ENCODE measurements around the gene ARHGEF1. TPM values are rescaled to one million over a fixed set of nuclear protein-coding genes. Genes with fewer than 3 reads are reported as not detected.
A peak's percentile ranks its signal among the peaks of the same experiment; 100 is the strongest.

ARHGEF1 gene
- total RNA-seq, 1 donor from 2014 or later = 10.9 TPM

GRCh38 chr19:41955521-41955920, 72.5 kb downstream of the ARHGEF1 start:
- TF ChIP-seq, protein P1, sequence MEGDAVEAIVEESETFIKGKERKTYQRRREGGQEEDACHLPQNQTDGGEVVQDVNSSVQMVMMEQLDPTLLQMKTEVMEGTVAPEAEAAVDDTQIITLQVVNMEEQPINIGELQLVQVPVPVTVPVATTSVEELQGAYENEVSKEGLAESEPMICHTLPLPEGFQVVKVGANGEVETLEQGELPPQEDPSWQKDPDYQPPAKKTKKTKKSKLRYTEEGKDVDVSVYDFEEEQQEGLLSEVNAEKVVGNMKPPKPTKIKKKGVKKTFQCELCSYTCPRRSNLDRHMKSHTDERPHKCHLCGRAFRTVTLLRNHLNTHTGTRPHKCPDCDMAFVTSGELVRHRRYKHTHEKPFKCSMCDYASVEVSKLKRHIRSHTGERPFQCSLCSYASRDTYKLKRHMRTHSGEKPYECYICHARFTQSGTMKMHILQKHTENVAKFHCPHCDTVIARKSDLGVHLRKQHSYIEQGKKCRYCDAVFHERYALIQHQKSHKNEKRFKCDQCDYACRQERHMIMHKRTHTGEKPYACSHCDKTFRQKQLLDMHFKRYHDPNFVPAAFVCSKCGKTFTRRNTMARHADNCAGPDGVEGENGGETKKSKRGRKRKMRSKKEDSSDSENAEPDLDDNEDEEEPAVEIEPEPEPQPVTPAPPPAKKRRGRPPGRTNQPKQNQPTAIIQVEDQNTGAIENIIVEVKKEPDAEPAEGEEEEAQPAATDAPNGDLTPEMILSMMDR (IDR thresholded peaks at IDR 0.05) = no peak
- TF ChIP-seq EZH2 (IDR thresholded peaks at IDR 0.05) = no peak
- no peak for TF ChIP-seq EZH2phosphoT487 (IDR thresholded peaks at IDR 0.05)
- Histone ChIP-seq H3K4me3 (no peak overlapping the region), H4K20me1 (ENCODE audit: low read depth) (peaks cover 10% of the 10 kb centered on the region), H3K4me2 (no peak overlapping the region), H3K36me3 (no peaks in the 10 kb centered on the region), H3K27me3 (no peaks in the 10 kb centered on the region), H2AFZ (replicated peaks) (no peak overlapping the region), H3K27ac (no peak overlapping the region), H3K9ac (no peak overlapping the region), H3F3A (ENCODE audit: low read depth) (peaks cover 13% of the 10 kb centered on the region), H3K79me2 (ENCODE audit: low read depth) (no peaks in the 10 kb centered on the region), H3K4me1 (peaks cover 5% of the 10 kb centered on the region), H3K9me3 (ENCODE audit: low read depth) (no peaks in the 10 kb centered on the region)
- peaks cover 12% of the 10 kb centered on the region for H3K27me3 Mint-ChIP-seq (ENCODE audit: insufficient read depth, low read depth)
- no peaks in the 10 kb centered on the region for H3K9me3 Mint-ChIP-seq
- H3K4me1 Mint-ChIP-seq = peaks cover 13% of the 10 kb centered on the region
- no peak overlapping the region for H3K27ac Mint-ChIP-seq
- no peak for DNase-seq (ENCODE audit: low spot score)
- H3K4me3 Mint-ChIP-seq = no peak overlapping the region
- no peaks in the 10 kb centered on the region for H3K36me3 Mint-ChIP-seq

DNA sequence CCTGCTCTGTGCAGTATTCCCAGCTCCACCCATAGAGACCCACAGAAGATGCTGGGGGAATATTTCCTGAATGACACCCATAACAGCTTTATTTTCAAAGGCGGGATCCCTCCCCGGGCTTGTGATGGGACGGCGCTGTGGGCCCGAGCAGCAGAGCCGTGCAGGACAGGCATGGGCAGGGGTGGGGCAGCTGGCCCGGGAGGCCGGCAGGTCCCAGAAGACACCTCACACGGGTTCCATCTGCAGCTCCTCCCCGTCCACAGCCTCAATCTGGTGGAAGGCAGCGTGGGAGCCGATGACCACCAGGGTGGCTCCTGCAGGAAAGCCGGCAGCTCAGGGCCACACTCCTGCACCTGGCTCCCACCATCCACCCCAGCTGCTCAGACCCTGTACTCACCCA, 73.6 kb downstream of the ARHGEF1 start:
- Mint-ChIP-seq H3K27me3 (ENCODE audit: insufficient read depth, low read depth) (peaks cover 5% of the 10 kb centered on the region), H3K36me3 (no peaks in the 10 kb centered on the region), H3K9me3 (no peaks in the 10 kb centered on the region), H3K4me3 (peak overlapping the region; percentile 57), H3K27ac (no peak overlapping the region), H3K4me1 (peaks cover 13% of the 10 kb centered on the region)
- no peaks in the 10 kb centered on the region for H3K79me2 ChIP-seq (ENCODE audit: low read depth)
- peaks cover 10% of the 10 kb centered on the region for H4K20me1 ChIP-seq (ENCODE audit: low read depth)
- no peak overlapping the region for H3K9ac ChIP-seq
- no peak for DNase-seq (ENCODE audit: low spot score)
- no peak overlapping the region for H2AFZ ChIP-seq (replicated peaks)
- H3K36me3 ChIP-seq = no peaks in the 10 kb centered on the region
- H3F3A ChIP-seq (ENCODE audit: low read depth) = peaks cover 13% of the 10 kb centered on the region
- no peak overlapping the region for H3K27ac ChIP-seq
- H3K27me3 ChIP-seq = no peaks in the 10 kb centered on the region
- H3K4me3 ChIP-seq = no peak overlapping the region
- TF ChIP-seq EZH2 (IDR thresholded peaks at IDR 0.05) (no peak), EZH2phosphoT487 (IDR thresholded peaks at IDR 0.05) (no peak)
- TF ChIP-seq, protein P1 (IDR thresholded peaks at IDR 0.05) = no peak
- peaks cover 5% of the 10 kb centered on the region for H3K4me1 ChIP-seq
- no peaks in the 10 kb centered on the region for H3K9me3 ChIP-seq (ENCODE audit: low read depth)
- no peak overlapping the region for H3K4me2 ChIP-seq

Small RNA genes lying within 50 kb of the gene (microRNA-seq; reads per million reads assigned to microRNA genes)
- gene MIR6797 = 0.91 reads per million

Small RNA genes lying within 50 kb of the gene (small RNA-seq; reads per million reads assigned to genes)
- not detected for gene MIR6797

Other genes starting within 250 kb of the ARHGEF1 start
- not detected in 2 replicates for gene CEACAM7, start 194.9 kb upstream of the ARHGEF1 start, total RNA-seq (ENCODE audit: low replicate concordance)
- gene CEACAM5, start 174.6 kb upstream of the ARHGEF1 start, total RNA-seq (ENCODE audit: low replicate concordance) = not detected in 2 replicates
- gene CEACAM6, start 127.7 kb upstream of the ARHGEF1 start, total RNA-seq (ENCODE audit: low replicate concordance) = not detected in 2 replicates
- gene CEACAM3, start 86.6 kb upstream of the ARHGEF1 start, total RNA-seq (ENCODE audit: low replicate concordance) = not detected in 2 replicates
- gene LYPD4, start 38.5 kb upstream of the ARHGEF1 start, total RNA-seq (ENCODE audit: low replicate concordance) = not detected in 2 replicates
- gene DMRTC2, start 38.1 kb upstream of the ARHGEF1 start, total RNA-seq (ENCODE audit: low replicate concordance) = not detected in 2 replicates
- gene RPS19, start 22.9 kb upstream of the ARHGEF1 start, total RNA-seq (ENCODE audit: low replicate concordance) = 1,422 and 2,398 TPM in 2 replicates
- 0.11 and 0.25 TPM in 2 replicates for gene CD79A, start 5.9 kb upstream of the ARHGEF1 start, total RNA-seq (ENCODE audit: low replicate concordance)
- 0.22 and 0.65 TPM in 2 replicates for gene ERFL, start 45.3 kb downstream of the ARHGEF1 start, total RNA-seq (ENCODE audit: low replicate concordance)
- gene RABAC1, start 76.1 kb downstream of the ARHGEF1 start, total RNA-seq (ENCODE audit: low replicate concordance) = 33.1 and 108 TPM in 2 replicates
- 1.6 TPM in 1 of 2 replicates, not detected in the other for gene ATP1A3, start 111.0 kb downstream of the ARHGEF1 start, total RNA-seq (ENCODE audit: low replicate concordance)
- 5.8 and 19.4 TPM in 2 replicates for gene GRIK5, start 187.0 kb downstream of the ARHGEF1 start, total RNA-seq (ENCODE audit: low replicate concordance)
- gene ZNF574, start 193.0 kb downstream of the ARHGEF1 start, total RNA-seq (ENCODE audit: low replicate concordance) = 13.4 and 35.6 TPM in 2 replicates
- 0.31 and 0.69 TPM in 2 replicates for gene POU2F2, start 249.3 kb downstream of the ARHGEF1 start, total RNA-seq (ENCODE audit: low replicate concordance)

Data from neural progenitor cell (in vitro differentiated cells).